Measurements from ENCODE around the gene EXOC6. TPM values are rescaled to one million over a fixed set of nuclear protein-coding genes. Genes with fewer than 3 reads are reported as not detected.

The EXOC6 gene
- total RNA-seq, 2 donors from 2014 or later = 12.6 to 15.2 TPM

DNA sequence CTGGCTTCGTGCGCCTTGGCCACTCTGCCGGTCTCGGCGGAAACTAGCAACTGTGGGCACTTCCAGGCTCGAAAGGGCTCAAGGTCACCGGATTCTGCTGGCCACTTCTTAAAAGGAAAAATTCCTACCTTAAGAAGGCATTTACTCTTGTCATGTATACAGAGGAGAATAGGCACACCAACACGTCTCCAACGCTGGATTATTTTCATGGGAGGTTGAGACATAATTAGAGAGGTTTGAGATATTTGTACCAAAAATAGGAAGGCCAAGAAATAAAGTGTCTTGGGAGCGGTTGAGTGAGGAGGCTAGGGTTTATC is 220.9 kb downstream of the EXOC6 start:
- H3K9me3 ChIP-seq = no peaks in the 10 kb centered on the region
- no peak overlapping the region for H3K9ac ChIP-seq (ENCODE audit: low read depth in 2 of 2, low read length in 2 of 2)
- peaks cover 14% of the 10 kb centered on the region for H3K4me1 ChIP-seq
- TF ChIP-seq, protein P1, sequence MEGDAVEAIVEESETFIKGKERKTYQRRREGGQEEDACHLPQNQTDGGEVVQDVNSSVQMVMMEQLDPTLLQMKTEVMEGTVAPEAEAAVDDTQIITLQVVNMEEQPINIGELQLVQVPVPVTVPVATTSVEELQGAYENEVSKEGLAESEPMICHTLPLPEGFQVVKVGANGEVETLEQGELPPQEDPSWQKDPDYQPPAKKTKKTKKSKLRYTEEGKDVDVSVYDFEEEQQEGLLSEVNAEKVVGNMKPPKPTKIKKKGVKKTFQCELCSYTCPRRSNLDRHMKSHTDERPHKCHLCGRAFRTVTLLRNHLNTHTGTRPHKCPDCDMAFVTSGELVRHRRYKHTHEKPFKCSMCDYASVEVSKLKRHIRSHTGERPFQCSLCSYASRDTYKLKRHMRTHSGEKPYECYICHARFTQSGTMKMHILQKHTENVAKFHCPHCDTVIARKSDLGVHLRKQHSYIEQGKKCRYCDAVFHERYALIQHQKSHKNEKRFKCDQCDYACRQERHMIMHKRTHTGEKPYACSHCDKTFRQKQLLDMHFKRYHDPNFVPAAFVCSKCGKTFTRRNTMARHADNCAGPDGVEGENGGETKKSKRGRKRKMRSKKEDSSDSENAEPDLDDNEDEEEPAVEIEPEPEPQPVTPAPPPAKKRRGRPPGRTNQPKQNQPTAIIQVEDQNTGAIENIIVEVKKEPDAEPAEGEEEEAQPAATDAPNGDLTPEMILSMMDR (IDR thresholded peaks at IDR 0.05) = no peak
- intact Hi-C loops (cut with DNase I) = no loop called here
- H3K27me3 ChIP-seq = peaks cover 88% of the 10 kb centered on the region
- no peak for DNase-seq
- no peak overlapping the region for H3K4me3 ChIP-seq
- no peaks in the 10 kb centered on the region for H3K36me3 ChIP-seq
- H3K27ac ChIP-seq = no peak overlapping the region

DNA sequence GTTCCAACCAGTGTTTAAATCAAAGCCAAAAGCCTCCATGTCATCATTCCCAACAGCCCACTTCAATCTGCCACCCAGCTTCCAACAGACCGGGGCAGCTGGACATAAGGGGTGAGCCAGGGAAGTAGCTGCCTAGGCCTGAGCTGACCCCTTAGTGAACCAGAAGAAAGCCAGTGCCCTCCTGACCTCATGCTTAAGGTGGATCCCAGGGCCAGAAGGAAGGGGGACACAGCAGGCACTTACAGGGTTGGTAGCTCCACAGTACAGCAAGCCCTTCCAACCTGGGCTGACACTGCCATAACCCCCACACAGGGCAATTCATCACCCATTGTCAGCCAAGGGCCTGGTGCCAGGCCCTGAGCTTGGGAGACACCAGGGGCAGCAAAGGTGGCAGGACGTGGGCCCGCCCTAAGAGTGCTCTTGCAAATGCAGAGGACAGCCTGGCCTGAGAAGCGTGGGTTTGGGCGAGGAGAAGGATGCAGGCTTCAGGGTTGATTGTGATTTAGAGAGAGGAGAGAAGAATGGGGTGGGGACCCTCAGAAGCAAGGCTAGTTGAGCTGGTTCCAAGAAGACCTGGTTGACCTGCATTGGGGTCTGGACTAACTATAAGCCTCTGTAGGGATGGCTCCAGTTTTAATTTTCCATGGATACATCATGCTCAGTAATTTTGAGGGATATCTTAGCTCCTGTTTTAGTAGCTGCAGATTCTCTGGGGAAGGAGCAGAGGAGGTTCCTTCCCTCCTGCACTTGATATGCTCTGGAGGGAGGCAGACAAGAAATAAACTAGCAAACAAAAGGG is 222.3 kb downstream of the EXOC6 start:
- H3K27me3 ChIP-seq = peaks cover 88% of the 10 kb centered on the region
- no peak overlapping the region for H3K4me3 ChIP-seq
- H3K36me3 ChIP-seq = no peaks in the 10 kb centered on the region
- TF ChIP-seq, protein P1 (IDR thresholded peaks at IDR 0.05) = no peak
- intact Hi-C loops (cut with DNase I) = no loop called here
- H3K4me1 ChIP-seq = peaks cover 15% of the 10 kb centered on the region
- no peak for DNase-seq
- H3K27ac ChIP-seq = no peak overlapping the region
- H3K9me3 ChIP-seq = no peaks in the 10 kb centered on the region
- H3K9ac ChIP-seq (ENCODE audit: low read depth in 2 of 2, low read length in 2 of 2) = no peak overlapping the region

DNA sequence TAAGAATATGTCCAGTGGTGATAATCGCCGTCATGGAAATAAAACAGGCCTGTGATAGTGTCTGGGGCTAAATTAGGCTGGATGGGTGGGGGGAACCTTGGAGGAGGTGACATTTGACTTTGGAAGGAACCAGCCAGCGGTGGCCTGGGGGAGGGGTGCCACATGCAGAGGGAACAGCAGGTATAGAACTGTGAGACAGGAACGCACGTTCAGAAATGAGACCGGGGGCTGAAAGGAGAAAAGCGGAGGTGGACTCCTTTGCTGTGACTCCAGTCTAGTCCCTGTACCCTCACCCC is 222.8 kb downstream of the EXOC6 start:
- no peak for DNase-seq
- no peaks in the 10 kb centered on the region for H3K9me3 ChIP-seq
- TF ChIP-seq, protein P1 (IDR thresholded peaks at IDR 0.05) = no peak
- H3K9ac ChIP-seq (ENCODE audit: low read depth in 2 of 2, low read length in 2 of 2) = no peak overlapping the region
- H3K4me1 ChIP-seq = peaks cover 15% of the 10 kb centered on the region
- H3K27ac ChIP-seq = no peak overlapping the region
- intact Hi-C loops (cut with DNase I) = no loop called here
- H3K36me3 ChIP-seq = no peaks in the 10 kb centered on the region
- H3K4me3 ChIP-seq = no peak overlapping the region
- H3K27me3 ChIP-seq = peaks cover 86% of the 10 kb centered on the region

DNA sequence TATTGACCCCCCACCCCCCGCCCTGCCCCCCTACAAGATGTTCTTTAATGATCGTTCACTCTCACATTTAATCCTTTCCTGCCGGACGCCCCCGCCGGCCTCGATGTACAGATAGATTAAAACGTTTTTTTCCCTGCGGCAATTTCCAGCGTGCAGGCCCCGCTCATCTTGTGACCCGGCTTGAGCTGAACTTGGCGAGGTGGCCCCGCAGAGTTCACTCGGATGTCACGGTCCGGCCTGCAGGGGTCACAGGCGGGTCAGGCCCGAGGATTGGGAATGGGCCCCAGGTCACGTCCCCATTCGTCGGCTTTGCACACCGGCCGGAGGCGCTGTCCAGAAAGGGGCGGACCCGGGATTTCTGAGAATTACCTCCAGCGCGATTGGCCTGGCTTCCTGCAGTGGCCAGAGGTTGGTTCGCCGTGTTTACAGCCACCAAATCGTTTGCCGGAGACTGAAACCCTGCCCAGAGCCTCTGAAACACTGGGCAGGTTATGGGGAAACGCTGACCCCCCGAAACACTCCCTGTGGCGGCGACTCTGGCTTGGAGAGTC is 223.4 kb downstream of the EXOC6 start:
- peak overlapping the region; percentile 34 for H3K4me3 ChIP-seq
- H3K36me3 ChIP-seq = no peaks in the 10 kb centered on the region
- H3K9ac ChIP-seq (ENCODE audit: low read depth in 2 of 2, low read length in 2 of 2) = no peak overlapping the region
- H3K27me3 ChIP-seq = peaks cover 80% of the 10 kb centered on the region
- no peak overlapping the region for H3K27ac ChIP-seq
- no peaks in the 10 kb centered on the region for H3K9me3 ChIP-seq
- no peak for DNase-seq
- intact Hi-C loops (cut with DNase I) = no loop called here
- peaks cover 15% of the 10 kb centered on the region for H3K4me1 ChIP-seq
- TF ChIP-seq, protein P1 (IDR thresholded peaks at IDR 0.05) = no peak

DNA sequence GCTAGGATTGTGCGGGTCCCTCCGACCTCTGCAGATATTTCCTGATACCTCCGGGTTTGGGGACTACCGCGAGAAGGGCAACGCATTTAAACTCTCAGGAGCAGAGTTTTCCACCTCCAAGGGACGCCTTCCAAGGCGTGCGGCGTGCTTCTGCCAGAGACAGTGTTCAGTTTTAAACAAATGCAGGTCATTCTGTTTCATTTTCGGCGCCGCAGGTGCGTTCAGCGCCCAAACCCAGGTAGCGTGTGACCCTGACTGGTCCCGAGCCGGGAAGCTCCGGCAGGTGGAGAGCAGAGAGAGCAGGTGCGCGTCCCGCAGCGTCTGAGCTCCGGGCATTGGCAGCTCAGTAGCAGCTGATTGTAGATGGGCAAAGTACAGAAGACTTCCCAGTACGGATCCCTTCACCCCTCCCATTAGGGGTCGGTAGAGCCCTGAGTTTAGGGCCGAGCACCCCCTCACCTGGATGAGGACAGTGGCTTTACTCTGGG is 223.9 kb downstream of the EXOC6 start:
- no peak overlapping the region for H3K27ac ChIP-seq
- H3K4me3 ChIP-seq = peak overlapping the region; percentile 34
- peaks cover 78% of the 10 kb centered on the region for H3K27me3 ChIP-seq
- peaks cover 15% of the 10 kb centered on the region for H3K4me1 ChIP-seq
- intact Hi-C loops (cut with DNase I) = no loop called here
- TF ChIP-seq, protein P1 (IDR thresholded peaks at IDR 0.05) = no peak
- no peaks in the 10 kb centered on the region for H3K9me3 ChIP-seq
- DNase-seq = no peak
- no peak overlapping the region for H3K9ac ChIP-seq (ENCODE audit: low read depth in 2 of 2, low read length in 2 of 2)
- H3K36me3 ChIP-seq = no peaks in the 10 kb centered on the region

All from colonic mucosa (tissue), 4 donors.